Epithelial cell of prostate (primary cell): ENCODE data around the gene ANTXR1.

ENCODE experiments used
- DNase-seq: peaks from one replicate; pipeline ENCODE4 v3.0.0-alpha.2; 2011; ENCODE audit warnings: low read depth, low spot score
- H3K27ac ChIP-seq: fragments of 450-650 bp; 2 replicates; pipeline ENCODE4 v1.5.1; 2017; ENCODE audit warnings: mild to moderate bottlenecking

The ANTXR1 gene

DNA sequence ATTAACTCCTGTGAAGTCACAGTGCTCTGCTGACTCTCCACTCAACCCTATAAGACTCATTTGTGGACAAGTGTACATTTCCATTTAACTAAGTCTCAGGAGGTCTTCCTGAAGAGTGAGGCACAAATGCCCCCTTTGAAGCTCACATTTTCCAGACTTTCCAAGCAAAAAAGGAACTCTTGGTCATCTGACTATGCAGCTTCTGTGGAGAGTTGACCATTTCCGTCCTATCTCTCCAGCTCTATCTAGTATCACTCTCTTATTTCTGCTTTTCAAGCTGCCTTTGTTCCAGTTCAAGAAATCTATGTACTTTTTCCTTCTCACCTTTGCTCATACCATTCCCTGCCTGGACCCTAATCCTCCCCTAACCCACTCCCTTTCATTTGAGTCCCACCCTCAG is 77.0 kb downstream of the ANTXR1 start:
- H3K27ac ChIP-seq = no peak overlapping the region
- no peak for DNase-seq

DNA sequence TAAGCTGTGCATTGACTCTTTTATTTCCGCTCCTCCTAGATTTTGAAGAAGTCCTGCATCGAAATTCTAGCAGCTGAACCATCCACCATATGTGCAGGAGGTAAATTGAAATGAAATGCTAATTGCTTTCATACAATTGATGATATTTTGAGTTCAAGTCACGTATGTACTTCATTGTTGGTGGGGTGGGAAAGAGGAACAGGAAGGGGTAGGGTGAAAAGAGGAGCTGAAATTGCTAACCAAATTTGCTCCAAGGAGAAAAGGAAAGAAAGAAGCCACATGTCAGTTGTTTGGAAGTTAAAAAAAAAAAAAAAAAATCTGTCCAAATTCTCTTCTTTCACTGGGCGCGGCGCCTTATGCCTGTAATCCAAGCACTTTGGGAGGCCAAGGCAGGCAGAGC is 77.8 kb downstream of the ANTXR1 start:
- DNase-seq = no peak
- no peak overlapping the region for H3K27ac ChIP-seq

DNA sequence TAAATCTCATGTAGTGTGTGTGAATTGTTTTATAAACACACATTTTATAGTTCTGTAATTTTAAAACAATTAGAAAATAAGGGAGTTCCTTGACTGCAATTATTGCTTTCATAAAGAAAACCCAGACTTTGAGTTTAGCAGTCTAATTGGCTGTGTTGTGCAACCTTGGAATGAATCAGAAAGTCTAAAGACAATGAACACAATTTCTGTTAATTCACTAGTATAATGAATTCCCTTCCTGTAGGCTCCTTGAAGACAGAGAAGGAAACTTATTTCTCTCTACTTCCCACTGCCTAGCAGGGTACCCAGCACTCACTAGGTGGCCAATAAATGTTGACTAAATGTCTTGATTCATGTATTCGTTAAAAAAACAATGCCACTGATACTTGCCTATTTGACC is 79.9 kb downstream of the ANTXR1 start:
- no peak overlapping the region for H3K27ac ChIP-seq
- DNase-seq = no peak

DNA sequence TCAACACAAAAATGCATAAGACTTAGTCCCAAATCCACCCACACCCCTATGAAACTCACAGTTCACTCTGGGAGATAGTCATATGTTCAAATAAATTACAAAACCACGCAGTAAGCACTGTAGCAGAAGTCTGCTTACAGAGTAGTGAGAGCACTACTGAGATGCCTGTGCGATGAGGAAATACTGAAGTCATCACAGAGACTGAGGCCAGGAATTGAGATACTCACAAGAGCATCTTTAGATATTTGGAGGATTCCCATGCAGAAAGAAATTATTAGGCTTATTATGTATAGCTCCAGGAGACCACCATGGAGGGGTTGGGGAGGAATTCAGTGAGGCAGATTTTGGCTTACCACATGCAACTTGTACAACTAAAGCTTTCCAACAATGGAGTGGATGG is 82.3 kb downstream of the ANTXR1 start:
- no peak overlapping the region for H3K27ac ChIP-seq
- no peak for DNase-seq

DNA sequence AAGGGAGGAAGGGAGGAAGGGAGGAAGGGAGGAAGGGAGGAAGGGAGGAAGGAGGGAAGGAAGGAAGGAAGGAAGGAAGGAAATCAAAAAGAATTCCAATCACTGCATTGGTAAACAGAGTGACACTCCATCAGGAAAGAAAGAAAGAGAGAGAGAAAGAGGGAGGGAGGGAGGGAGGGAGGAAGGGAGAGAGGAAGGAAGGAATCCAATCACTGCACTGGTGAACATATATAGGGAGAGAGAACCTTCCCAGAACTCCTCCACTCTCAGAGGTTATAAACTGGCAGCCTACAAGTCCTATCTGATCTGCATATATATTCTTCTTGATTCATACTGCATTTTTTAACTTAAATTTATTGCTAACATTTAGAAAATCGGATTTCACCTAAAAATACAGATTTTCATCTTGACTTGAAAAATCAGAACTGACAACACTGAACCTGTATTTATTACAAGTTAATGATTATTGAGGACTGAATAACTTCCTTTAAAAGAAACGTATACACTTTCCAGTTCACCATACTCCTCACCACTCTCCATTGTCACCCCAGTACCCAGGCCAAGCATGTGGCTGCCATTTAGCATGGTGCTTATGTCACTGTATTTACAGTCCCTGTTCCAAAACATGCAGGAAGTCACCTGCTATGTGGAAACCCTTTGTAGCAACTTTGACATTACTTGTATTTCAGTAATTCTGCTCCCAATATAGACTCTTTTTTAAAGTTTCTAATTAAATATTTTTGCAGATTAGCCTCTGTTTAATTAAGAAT is 83.5 kb downstream of the ANTXR1 start:
- H3K27ac ChIP-seq = no peak overlapping the region
- DNase-seq = no peak

DNA sequence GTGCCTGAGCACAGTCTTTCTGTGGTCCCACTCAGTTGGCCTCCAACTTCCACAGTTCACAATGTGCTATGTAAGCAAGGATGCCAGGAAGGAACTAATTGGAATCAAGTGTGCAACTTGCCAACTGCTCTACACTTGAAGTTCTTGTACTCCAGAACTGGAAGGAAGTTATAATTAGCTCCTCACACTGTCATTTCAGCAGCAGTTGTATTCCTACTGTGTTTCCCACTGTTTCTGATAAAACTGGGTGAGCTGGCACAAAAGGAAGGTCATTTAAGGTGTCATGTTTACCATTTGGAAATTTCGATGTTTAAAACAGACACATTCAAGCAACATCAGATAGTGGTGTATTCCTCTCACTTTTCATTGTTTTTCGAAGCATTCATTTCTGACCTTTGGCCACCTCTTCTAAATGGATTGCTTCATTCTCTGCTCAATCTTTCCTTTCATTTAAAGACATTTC is 84.2 kb downstream of the ANTXR1 start:
- no peak overlapping the region for H3K27ac ChIP-seq
- DNase-seq = no peak

DNA sequence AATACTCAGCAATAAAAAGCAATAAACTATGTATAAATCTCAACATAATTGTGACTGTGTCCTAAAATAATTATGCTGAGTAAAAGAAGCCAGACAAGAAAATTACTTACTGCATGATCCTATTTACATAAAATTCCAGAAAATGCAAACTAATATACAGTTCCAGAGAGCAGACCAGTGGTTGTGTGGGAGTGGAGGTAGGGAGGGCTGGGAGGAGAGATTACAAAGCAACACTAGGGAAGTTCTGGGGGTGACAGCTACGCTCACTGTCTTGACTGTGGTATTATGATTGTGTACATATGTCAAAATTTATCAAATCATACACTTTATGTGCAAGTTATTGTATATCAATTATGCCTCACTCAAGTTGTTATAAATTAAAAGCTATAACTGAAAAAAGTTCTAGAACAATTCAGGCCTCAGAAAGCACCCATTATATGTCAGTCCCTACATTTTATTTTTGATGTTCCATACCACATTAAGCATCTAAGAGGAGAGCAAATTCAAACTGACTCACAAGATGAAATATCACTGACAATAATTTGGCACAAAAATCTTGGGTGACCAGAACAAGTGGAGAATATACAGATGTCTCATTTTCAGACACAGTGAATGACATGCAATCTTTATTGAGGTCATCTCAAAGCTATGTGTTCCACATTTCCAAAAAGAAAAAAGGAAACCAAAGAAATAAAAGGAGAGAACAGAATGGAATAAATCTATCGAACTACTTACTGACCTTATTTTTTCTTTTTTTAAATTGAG is 85.1 kb downstream of the ANTXR1 start:
- H3K27ac ChIP-seq = no peak overlapping the region
- DNase-seq = no peak

DNA sequence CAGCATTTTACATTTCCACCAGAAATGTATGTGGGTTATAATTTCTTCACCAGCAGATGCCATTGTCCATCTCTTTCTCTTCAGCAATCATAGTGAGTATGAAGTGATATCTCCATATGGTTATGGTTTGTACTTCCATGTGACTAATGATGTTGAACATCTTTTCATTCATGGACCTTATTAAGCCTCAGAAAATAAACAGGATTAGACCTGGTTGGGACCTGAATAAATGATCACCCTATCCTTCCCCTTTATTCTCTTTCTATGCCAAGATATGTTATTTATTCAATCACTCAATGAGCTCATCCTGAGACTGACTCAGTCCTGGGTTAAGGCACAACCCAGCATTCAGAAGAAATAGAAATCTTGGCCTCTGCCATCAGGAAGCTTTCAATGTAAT is 86.6 kb downstream of the ANTXR1 start:
- no peak overlapping the region for H3K27ac ChIP-seq
- no peak for DNase-seq

DNA sequence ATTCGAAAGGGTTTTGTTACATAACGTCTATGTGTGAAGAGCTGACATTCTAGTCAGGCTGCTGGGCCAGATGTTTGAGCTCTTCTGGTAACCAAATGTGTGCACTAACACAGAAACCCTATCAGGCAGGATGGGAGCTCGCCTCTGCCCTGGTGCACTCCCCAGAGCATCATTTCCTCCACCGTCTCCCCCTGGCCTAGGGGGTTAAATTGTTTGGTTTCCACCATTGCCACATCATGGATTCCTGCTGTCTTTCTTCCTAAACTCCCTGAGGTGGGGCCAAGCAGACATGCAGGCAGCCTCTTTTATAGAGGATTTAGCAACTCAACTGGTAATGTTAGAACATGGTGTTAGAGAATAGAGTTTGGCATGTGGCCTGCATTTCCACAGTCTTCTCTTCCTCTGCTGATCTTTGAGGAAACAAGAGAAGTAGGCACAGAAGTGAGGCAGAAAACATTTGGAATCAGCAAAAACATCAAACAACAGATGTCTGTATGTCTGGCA is 87.3 kb downstream of the ANTXR1 start:
- DNase-seq = no peak
- H3K27ac ChIP-seq = no peak overlapping the region

DNA sequence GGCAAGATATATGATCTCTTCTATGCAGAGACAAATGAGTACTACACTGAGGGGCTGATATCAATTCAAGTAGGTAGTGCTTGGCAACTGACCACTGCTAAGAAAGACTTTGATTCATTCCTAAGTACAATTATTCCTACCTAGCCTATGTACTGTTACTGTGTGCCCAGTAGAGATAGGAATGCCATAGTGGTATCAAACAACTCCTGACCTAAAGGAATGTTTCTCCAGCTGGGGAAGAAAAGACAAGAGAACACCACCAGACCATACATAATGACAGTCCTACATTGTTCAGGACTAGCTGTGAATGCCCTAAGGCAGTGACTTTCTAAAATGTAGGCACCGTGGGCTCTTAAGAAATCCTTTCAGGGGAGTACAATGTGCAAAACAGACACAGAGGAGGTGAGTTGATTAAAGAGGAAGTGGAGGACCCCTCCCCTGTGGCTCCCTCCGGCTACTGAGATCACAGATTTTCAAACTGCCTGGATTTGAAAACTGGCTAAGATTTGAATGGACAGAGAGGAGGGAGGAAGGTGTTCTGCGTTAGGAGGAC is 89.1 kb downstream of the ANTXR1 start:
- no peak overlapping the region for H3K27ac ChIP-seq
- no peak for DNase-seq

DNA sequence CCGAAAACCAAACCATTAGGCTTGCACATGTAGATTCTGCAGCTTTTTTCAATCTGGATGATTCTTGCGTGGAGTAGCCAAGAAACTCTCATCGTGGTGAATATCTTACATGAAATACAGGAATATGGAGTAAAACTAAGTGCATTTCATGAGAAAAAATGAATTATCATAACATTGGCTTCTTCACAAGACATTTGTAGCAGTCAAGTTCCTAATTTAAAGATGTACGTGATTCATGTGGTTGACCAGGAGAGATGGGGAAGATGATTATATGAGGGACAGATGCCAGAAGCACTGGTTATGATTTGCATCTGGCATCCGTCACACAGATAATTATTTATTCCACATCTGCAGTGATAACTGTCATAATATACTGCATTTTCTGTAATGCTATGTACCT is 90.4 kb downstream of the ANTXR1 start:
- H3K27ac ChIP-seq = no peak overlapping the region
- no peak for DNase-seq

DNA sequence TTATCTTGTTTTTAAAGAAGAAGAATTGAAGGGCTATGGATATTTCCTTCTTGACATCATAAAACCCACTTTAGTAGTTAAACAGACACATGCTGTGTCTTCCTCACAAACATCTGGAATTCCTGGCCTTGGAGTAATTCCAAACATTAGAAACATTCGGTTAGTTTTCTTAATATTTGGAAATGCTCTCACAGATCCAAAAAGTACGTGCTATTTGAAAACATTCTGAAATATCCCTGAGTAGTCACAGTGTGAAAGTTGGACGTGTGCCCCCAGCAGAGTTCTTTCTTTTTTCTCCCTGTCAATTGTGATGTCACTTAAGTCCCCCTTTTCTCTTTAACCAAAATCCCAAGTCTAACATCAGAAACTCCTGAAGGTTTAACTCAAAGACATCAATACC is 91.3 kb downstream of the ANTXR1 start:
- H3K27ac ChIP-seq = no peak overlapping the region
- DNase-seq = no peak

DNA sequence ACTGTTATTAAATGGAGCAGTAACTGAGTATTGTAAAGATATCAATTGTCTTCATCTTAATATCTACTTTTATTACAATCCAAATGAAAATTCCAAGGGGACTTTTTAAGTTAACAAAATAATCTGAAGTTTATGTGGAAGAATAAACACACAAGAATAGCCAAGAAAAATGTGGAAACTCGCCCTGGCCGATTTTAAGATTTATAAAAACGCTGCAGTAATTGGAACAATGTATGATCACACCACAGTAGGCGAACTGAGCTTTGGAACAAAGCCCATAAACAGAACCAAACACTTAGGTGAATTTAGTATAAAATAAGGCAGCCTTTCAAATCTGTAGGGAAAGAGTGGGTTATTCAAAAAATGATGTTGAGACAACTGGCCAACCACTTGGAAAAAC is 96.3 kb downstream of the ANTXR1 start:
- no peak overlapping the region for H3K27ac ChIP-seq
- no peak for DNase-seq

DNA sequence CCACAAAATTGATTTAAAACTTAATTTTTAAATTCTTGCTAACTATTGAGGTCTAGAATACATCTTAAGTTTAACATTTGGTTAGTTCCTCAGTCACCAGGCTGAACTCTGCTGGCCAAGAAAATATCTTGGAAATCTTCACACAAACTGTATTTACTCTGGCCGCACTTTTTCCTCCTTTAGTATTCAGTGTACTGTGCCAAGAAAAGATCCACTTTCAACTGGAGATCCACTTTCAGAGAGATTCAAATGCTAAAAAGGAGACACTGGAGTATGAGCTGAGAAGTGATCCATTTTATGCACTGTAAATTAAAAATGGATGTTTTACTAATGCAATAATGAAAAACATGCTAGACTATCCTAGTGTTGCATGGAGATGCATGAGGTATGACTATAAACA is 98.1 kb downstream of the ANTXR1 start:
- DNase-seq = no peak
- H3K27ac ChIP-seq = no peak overlapping the region

DNA sequence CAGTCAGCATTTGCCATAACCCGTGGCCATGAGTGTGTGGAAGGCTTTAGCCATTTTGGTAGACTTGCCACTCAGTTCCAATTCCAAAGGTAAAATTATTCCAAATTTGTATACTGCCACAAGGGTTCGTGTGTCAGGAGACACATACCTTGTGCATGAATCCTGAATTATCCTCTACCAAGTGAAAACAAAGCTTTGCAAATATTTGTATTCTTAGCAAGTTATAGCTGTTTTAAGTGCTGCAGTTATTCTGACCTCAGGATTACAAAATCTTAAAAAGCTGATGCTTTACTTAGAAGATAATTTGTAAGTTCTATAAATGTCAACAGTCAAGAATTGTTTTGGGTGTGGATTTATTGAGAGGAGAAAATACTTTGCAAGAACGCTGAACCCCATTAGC is 100.6 kb downstream of the ANTXR1 start:
- DNase-seq = no peak
- no peak overlapping the region for H3K27ac ChIP-seq

DNA sequence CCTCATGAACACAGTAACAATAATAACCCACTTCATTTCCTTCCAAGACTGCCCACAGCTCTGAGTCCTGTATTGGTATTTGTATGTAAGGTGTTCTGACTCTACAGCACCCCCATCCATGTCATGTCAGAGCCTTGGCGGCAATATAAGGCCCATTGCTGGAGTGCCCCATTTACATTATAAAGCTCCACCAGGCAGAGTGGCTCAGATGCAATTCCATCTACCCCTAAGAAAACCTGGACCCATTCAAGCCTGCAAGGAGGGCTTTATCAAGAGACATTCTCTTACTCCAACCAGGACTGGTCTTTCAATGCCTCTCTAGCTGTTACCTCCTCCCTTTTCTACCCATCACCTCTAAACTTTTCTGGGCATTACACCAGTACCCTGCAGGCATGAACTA is 101.6 kb downstream of the ANTXR1 start:
- DNase-seq = no peak

DNA sequence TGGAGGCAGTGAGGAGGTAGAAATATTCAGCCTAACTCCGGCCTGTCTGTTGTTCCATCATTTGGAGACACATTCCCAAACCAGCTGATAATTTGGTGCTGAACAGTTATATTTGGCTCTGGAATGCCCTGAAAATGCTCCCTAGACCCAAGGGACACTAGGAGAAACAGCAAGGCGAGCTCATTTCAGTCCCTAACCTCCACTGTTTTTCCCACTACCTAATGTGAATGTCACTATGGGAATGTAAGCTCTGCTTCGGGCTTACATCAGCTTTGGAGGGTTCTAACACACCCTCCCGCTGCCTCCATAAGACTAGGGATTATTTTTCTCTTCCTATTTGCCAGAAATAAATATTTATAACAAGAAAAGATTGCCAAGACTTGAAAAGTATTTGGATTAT is 103.5 kb downstream of the ANTXR1 start:
- DNase-seq = no peak
- no peak overlapping the region for H3K27ac ChIP-seq

More for the DNA sequence above, 101.6 kb downstream of the ANTXR1 start:
- H3K27ac ChIP-seq = no peak overlapping the region

DNA sequence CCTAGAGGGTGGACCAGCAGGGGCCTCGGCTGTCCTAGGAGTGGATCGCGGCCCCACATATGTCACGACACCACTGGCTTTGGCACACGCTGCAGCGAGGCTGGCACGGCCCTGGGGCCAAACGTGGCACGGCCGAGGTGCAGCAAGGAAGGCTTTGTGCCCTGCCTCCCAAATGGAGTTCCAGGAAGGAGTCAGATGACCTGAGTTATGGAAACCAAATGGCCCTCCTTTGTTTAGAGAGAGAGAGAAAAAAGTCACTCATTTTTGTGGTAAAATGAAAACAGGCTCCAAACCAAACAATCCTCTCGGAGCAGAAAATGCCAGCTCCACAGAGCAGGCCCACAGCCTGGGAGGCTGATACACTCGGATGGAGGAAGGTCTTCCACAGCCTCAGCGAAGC is 105.6 kb downstream of the ANTXR1 start:
- H3K27ac ChIP-seq = no peak overlapping the region
- DNase-seq = no peak

DNA sequence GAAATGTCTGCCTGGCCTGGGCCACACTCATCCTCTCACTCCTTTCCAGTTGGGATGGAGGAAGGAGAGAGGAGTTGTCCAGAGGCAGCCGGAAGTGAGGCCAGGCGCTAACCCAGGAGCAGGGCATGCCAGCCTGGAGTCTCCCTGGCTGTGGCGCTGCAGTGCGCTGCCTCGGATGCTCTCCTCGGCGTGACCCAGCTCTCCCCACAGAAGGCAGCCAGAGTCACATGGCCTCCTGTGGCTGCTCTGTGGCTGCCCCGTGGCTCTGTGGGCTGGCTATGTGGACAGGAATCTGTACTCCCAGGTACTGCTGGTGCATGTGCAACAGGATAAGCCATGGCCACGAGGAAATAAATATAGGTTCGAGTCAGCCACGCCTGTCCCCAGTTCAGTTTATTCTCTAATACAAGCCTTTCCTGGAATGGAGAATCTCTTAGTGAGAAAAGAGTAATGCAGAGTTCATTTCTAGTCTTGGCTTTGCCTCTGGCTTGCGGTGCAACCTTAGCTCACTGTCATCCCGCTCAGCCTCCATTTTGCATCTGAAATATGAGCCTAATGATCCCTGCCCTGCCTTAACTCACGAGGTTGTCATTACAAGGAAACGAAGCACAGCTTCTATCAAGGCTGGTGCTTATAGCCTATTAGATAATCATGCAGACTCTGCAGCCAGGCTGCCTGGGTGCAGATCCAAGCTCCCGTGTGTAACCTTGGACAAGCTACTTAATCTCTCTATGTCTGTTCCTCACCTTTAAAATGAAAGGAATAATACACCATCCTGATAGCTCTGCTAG is 106.3 kb downstream of the ANTXR1 start:
- no peak overlapping the region for H3K27ac ChIP-seq
- DNase-seq = no peak

DNA sequence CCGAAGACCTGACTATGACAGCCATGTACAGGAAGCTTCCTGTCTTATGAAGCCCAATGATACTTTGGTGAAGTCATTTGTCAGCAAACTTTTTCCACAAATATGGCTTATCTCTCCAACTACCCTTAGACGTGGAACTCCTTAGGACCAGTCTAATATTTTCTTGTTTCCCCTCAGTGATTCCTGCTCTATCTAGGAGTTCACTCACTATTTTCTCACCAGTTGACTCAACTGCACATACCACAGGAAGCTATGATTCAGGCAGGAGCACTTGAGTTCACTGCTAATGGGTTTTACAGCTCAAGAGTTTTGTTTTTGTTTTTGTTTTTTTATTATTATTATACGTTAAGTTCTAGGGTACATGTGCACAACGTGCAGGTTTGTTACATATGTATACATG is 109.3 kb downstream of the ANTXR1 start:
- no peak for DNase-seq
- peak overlapping the region; percentile 2 for H3K27ac ChIP-seq

DNA sequence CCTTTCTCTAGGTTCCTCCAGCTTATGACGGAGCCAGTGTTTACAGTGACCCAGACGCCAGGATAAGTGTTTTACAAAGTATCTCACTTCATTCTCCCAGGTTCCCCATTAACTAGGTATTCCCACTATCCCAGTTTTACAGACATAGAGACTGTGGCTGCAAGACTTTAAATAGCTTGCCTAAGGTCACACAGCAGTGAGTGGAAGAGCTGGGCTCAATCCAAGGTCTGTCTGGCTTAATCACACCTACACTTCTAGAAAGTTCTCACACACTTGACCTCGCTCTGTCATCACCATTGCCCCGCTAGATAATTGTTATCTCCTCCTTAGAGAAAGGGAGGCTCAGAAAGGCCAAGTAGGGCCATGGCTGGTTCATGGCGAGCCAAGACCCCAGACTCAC is 110.2 kb downstream of the ANTXR1 start:
- no peak overlapping the region for H3K27ac ChIP-seq
- no peak for DNase-seq
